ENCODE measurements around the gene REXO4.
A peak's percentile ranks its signal among the peaks of the same experiment; 100 is the strongest.

The REXO4 gene

GRCh38 chr9:133448487-133448972, 30.7 kb upstream of the REXO4 start:
- no peak for DNase-seq

GRCh38 chr9:133445293-133445969, 27.6 kb upstream of the REXO4 start:
- no peak for DNase-seq

- DNase-seq: no peak
Measured at GRCh38 chr9:133443982-133444381, 26.2 kb upstream of the REXO4 start.

- no peak for DNase-seq
Measured at GRCh38 chr9:133443248-133443647, 25.4 kb upstream of the REXO4 start.

GRCh38 chr9:133441571-133441970, 23.8 kb upstream of the REXO4 start:
- no peak for DNase-seq

- DNase-seq: no peak
Measured at GRCh38 chr9:133440874-133441273, 23.1 kb upstream of the REXO4 start.

GRCh38 chr9:133439337-133439736, 21.5 kb upstream of the REXO4 start:
- no peak for DNase-seq

GRCh38 chr9:133437753-133438531, 20.1 kb upstream of the REXO4 start:
- no peak for DNase-seq

- no peak for DNase-seq
Measured at GRCh38 chr9:133436681-133437080, 18.9 kb upstream of the REXO4 start.

- no peak for DNase-seq
Measured at GRCh38 chr9:133433351-133433843, 15.6 kb upstream of the REXO4 start.

GRCh38 chr9:133430244-133430643, 12.4 kb upstream of the REXO4 start:
- no peak for DNase-seq

GRCh38 chr9:133429641-133430161, 11.9 kb upstream of the REXO4 start:
- DNase-seq: peak in 1 of 2 experiments; percentile 13

- no peak for DNase-seq
Measured at GRCh38 chr9:133429214-133429613, 11.4 kb upstream of the REXO4 start.

GRCh38 chr9:133428617-133429101, 10.8 kb upstream of the REXO4 start:
- DNase-seq: no peak

- no peak for DNase-seq
Measured at GRCh38 chr9:133427658-133428348, 10.0 kb upstream of the REXO4 start.

- DNase-seq: no peak
Measured at GRCh38 chr9:133426011-133426410, 8.2 kb upstream of the REXO4 start.

- no peak for DNase-seq
Measured at GRCh38 chr9:133425049-133425632, 7.3 kb upstream of the REXO4 start.

GRCh38 chr9:133424187-133424586, 6.4 kb upstream of the REXO4 start:
- DNase-seq: no peak

GRCh38 chr9:133423216-133423615, 5.4 kb upstream of the REXO4 start:
- no peak for DNase-seq

GRCh38 chr9:133421615-133422542, 4.1 kb upstream of the REXO4 start, which contains the start of gene ADAMTS13:
ADAMTS13 (plus strand) TSS chr9:133422367; CDS start chr9:133422444, 77 bp downstream.
- DNase-seq: no peak

- no peak for DNase-seq
Measured at GRCh38 chr9:133420392-133420827, 2.6 kb upstream of the REXO4 start.
